Metanephros (tissue), 2 donors: ENCODE results near the gene TUBA4A. TPM values are rescaled to one million over a fixed set of nuclear protein-coding genes. Genes with fewer than 3 reads are reported as not detected.

Experiments
- small RNA-seq: library from RNA; depleted of rRNA; stranded (forward); fragments of <200 nt; gene quantifications from one replicate; pipeline ENCODE3, GENCODE V24; 2014; ENCODE audit warnings: low replicate concordance
- total RNA-seq: library from RNA; depleted of rRNA; stranded (reverse); fragments of >200 nt; gene quantifications from one replicate; pipeline ENCODE4 v1.2.3, GENCODE V29; 2014

Gene TUBA4A
- total RNA-seq, result 16.5 TPM

GRCh38 chr2:219253753-219254589 lies at the start of gene TUBA4A:
TUBA4A (minus strand) TSS chr2:219253918; CDS start chr2:219253858, 60 bp downstream.

GRCh38 chr2:219279151-219279915 lies 25.6 kb upstream of the TUBA4A start, which contains the start of gene DNAJB2:
DNAJB2 (plus strand) TSS chr2:219279366; CDS start chr2:219279834, 468 bp downstream.

GRCh38 chr2:219252900-219253752 lies 592 bp downstream of the TUBA4A start, which contains the start of gene TUBA4B:
TUBA4B (plus strand) TSS chr2:219253243; CDS start chr2:219253408, 165 bp downstream.

GRCh38 chr2:219245148-219245898 lies 8.4 kb downstream of the TUBA4A start, which contains the start of the genes GLB1L and STK16:
GLB1L (minus strand) TSS chr2:219245444; CDS start chr2:219243573, 1,871 bp downstream.
STK16 (plus strand) TSS chr2:219245479; CDS start chr2:219246000, 521 bp downstream.

GRCh38 chr2:219229305-219230058 lies 24.2 kb downstream of the TUBA4A start, which contains the start of the genes ANKZF1 and ATG9A:
ANKZF1 (plus strand) TSS chr2:219229806; CDS start chr2:219230258, 452 bp downstream.
ATG9A (minus strand) TSS chr2:219229636; CDS start chr2:219228024, 1,612 bp downstream.

GRCh38 chr2:219218732-219219701 lies 34.7 kb downstream of the TUBA4A start, which contains the start of gene ABCB6:
ABCB6 (minus strand) TSS chr2:219218958; CDS start chr2:219218673, 285 bp downstream.

GRCh38 chr2:219206328-219207133 lies 47.2 kb downstream of the TUBA4A start, which contains the start of gene ZFAND2B:
ZFAND2B (plus strand) TSS chr2:219206782; CDS start chr2:219206988, 206 bp downstream.

Small RNA genes lying within 50 kb of the gene (small RNA-seq; reads per million reads assigned to genes)
- gene MIR153-1, result not detected

Other genes starting within 250 kb of the TUBA4A start
- 0.23 TPM for gene CFAP65, start 212.4 kb downstream of the TUBA4A start, total RNA-seq
- gene IHH, start 193.0 kb downstream of the TUBA4A start, total RNA-seq, result 1.5 TPM
- 15.2 TPM for gene NHEJ1, start 93.1 kb downstream of the TUBA4A start, total RNA-seq
- 6.9 TPM for gene SLC23A3, start 83.9 kb downstream of the TUBA4A start, total RNA-seq
- gene CNPPD1, start 77.0 kb downstream of the TUBA4A start, total RNA-seq, result 39.4 TPM
- gene RETREG2, start 75.6 kb downstream of the TUBA4A start, total RNA-seq, result 64.3 TPM
- 27.9 TPM for gene ZFAND2B, start 47.1 kb downstream of the TUBA4A start, total RNA-seq
- 28.1 TPM for gene ABCB6, start 35.0 kb downstream of the TUBA4A start, total RNA-seq
- 53.7 TPM for gene ATG9A, start 24.3 kb downstream of the TUBA4A start, total RNA-seq
- gene ANKZF1, start 24.1 kb downstream of the TUBA4A start, total RNA-seq, result 51.6 TPM
- 15.2 TPM for gene GLB1L, start 8.5 kb downstream of the TUBA4A start, total RNA-seq
- gene STK16, start 8.4 kb downstream of the TUBA4A start, total RNA-seq, result 24.2 TPM
- gene TUBA4B, start 675 bp downstream of the TUBA4A start, total RNA-seq, result not detected
- 56.4 TPM for gene DNAJB2, start 25.4 kb upstream of the TUBA4A start, total RNA-seq
- 0.88 TPM for gene PTPRN, start 55.5 kb upstream of the TUBA4A start, total RNA-seq
- not detected for gene RESP18, start 78.8 kb upstream of the TUBA4A start, total RNA-seq
- gene DNPEP, start 134.0 kb upstream of the TUBA4A start, total RNA-seq, result 64.8 TPM
- 582 TPM for gene DES, start 164.5 kb upstream of the TUBA4A start, total RNA-seq
- 39.6 TPM for gene SPEG, start 180.9 kb upstream of the TUBA4A start, total RNA-seq
- gene GMPPA, start 245.0 kb upstream of the TUBA4A start, total RNA-seq, result 31.6 TPM